GM23338 (cell line): ENCODE data around the gene CCDC178. TPM values are rescaled to one million over a fixed set of nuclear protein-coding genes. Genes with fewer than 3 reads are reported as not detected.

ENCODE experiments used
- ATAC-seq: fragments of 200-7000 bp; cut with Tn5 transposase; 3 replicates; pipeline ENCODE4 v1.9.1; 2020
- DNase-seq: peaks from one replicate; pipeline ENCODE4 v3.0.0-alpha.2; 2015; ENCODE audit warnings: low spot score
- H2AFZ ChIP-seq: fragments of 200-600 bp; sonication (generic); 2 replicates; pipeline ENCODE4 v1.8.0; 2016; ENCODE audit warnings: antibody characterized with exemption, mild to moderate bottlenecking, moderate library complexity
- H3F3A ChIP-seq: fragments of 200-600 bp; sonication (generic); replicated peaks from 2 replicates; pipeline ENCODE4 v1.8.0; 2017; ENCODE audit warnings: antibody characterized with exemption, mixed run types, low read depth
- H3K27ac ChIP-seq: fragments of 200-600 bp; sonication (generic); 2 replicates; pipeline ENCODE4 v1.6.1; 2016; ENCODE audit warnings: low read depth
- H3K27me3 ChIP-seq: fragments of 200-600 bp; sonication (generic); 2 replicates; pipeline ENCODE4 v1.8.0; 2016; ENCODE audit warnings: mild to moderate bottlenecking, mixed run types, moderate library complexity; ENCODE audit not compliant: insufficient read depth
- H3K36me3 ChIP-seq: fragments of 200-600 bp; sonication (generic); 2 replicates; pipeline ENCODE4 v1.8.0; 2016; ENCODE audit warnings: mild to moderate bottlenecking; ENCODE audit not compliant: insufficient read depth
- H3K4me1 ChIP-seq: fragments of 200-600 bp; sonication (generic); 2 replicates; pipeline ENCODE4 v1.8.0; 2016; ENCODE audit warnings: mild to moderate bottlenecking, moderate library complexity; ENCODE audit not compliant: insufficient read depth
- H3K4me2 ChIP-seq: fragments of 200-600 bp; sonication (generic); 2 replicates; pipeline ENCODE4 v1.7.1; 2017; ENCODE audit warnings: mixed run types
- H3K4me3 ChIP-seq: fragments of 200-600 bp; sonication (generic); 2 replicates; pipeline ENCODE4 v1.6.1; 2016; ENCODE audit warnings: mixed run types
- H3K79me2 ChIP-seq: fragments of 200-600 bp; sonication (generic); replicated peaks from 2 replicates; pipeline ENCODE4 v1.8.0; 2017; ENCODE audit warnings: mild to moderate bottlenecking; ENCODE audit not compliant: insufficient read depth
- H3K9me2 ChIP-seq: fragments of 200-600 bp; sonication (generic); 2 replicates; pipeline ENCODE4 v1.8.0; 2017; ENCODE audit not compliant: insufficient read depth
- H4K20me1 ChIP-seq: fragments of 200-600 bp; sonication (generic); replicated peaks from 2 replicates; pipeline ENCODE4 v1.8.0; 2017; ENCODE audit warnings: mild to moderate bottlenecking; ENCODE audit not compliant: insufficient read depth
- H3K27ac Mint-ChIP-seq: 2 replicates; pipeline ENCODE4 v1.8.0; 2020; ENCODE audit warnings: inconsistent platforms, mild to moderate bottlenecking, moderate library complexity, mixed read lengths
- H3K27me3 Mint-ChIP-seq: 3 replicates; pipeline ENCODE4 v1.8.0; 2022; ENCODE audit warnings: low read depth, mild to moderate bottlenecking, moderate library complexity, mixed read lengths, inconsistent platforms; ENCODE audit not compliant: insufficient read depth, poor library complexity
- H3K36me3 Mint-ChIP-seq: 3 replicates; pipeline ENCODE4 v1.8.0; 2021; ENCODE audit warnings: low read depth, mild to moderate bottlenecking, inconsistent platforms, moderate library complexity, mixed read lengths
- H3K4me1 Mint-ChIP-seq: 3 replicates; pipeline ENCODE4 v1.8.0; 2020; ENCODE audit warnings: mild to moderate bottlenecking, inconsistent platforms, mixed read lengths
- H3K4me3 Mint-ChIP-seq: 3 replicates; pipeline ENCODE4 v1.8.0; 2021; ENCODE audit warnings: moderate library complexity, mild to moderate bottlenecking, inconsistent platforms, mixed read lengths
- H3K9me3 Mint-ChIP-seq: 3 replicates; pipeline ENCODE4 v1.8.0; 2020; ENCODE audit warnings: moderate library complexity, mild to moderate bottlenecking, inconsistent platforms, mixed read lengths
- CREB1 ChIP-seq: fragments of 250-450 bp; sonication (Bioruptor Pico); IDR thresholded peaks from 2 replicates; pipeline ENCODE4 v1.5.0; 2020; ENCODE audit warnings: low read depth, mild to moderate bottlenecking, moderate library complexity
- CTCF ChIP-seq, 2 experiments: fragments of 200-600 bp in 1 of 2; sonication (generic) in 1 of 2; conservative IDR thresholded peaks; 2 replicates each; pipeline versions ENCODE4 v1.5.1 to v1.6.1; 2016 to 2017; ENCODE audit warnings: antibody characterized with exemption in 2 of 2, low read depth in 2 of 2, mild to moderate bottlenecking in 2 of 2, moderate library complexity in 1 of 2
- ETS1 ChIP-seq: IDR thresholded peaks from 2 replicates; pipeline ENCODE4 v1.6.1; 2016; ENCODE audit warnings: antibody characterized with exemption
- EZH2 ChIP-seq: fragments of 200-600 bp; sonication (generic); IDR thresholded peaks from one replicate; pipeline ENCODE4 v1.8.0; 2017; ENCODE audit warnings: antibody characterized with exemption, mild to moderate bottlenecking, low read depth; ENCODE audit not compliant: unreplicated experiment
- EZH2phosphoT487 ChIP-seq: fragments of 200-600 bp; sonication (generic); IDR thresholded peaks from one replicate; pipeline ENCODE4 v1.8.1; 2018; ENCODE audit warnings: antibody characterized with exemption; ENCODE audit not compliant: unreplicated experiment
- JUNB ChIP-seq: IDR thresholded peaks from one replicate; pipeline ENCODE4 v1.6.1; 2016; ENCODE audit warnings: antibody characterized with exemption; ENCODE audit not compliant: unreplicated experiment
- NANOG ChIP-seq: IDR thresholded peaks from 2 replicates; pipeline ENCODE4 v1.6.1; 2016; ENCODE audit warnings: antibody characterized with exemption, borderline replicate concordance
- POLR2AphosphoS5 ChIP-seq: IDR thresholded peaks from 2 replicates; pipeline ENCODE4 v1.6.1; 2016; ENCODE audit warnings: antibody characterized with exemption, low read depth
- REST ChIP-seq: IDR thresholded peaks from one replicate; pipeline ENCODE4 v1.6.1; 2018; ENCODE audit warnings: antibody characterized with exemption; ENCODE audit not compliant: unreplicated experiment
- STAT1 ChIP-seq: IDR thresholded peaks from one replicate; pipeline ENCODE4 v1.6.1; 2016; ENCODE audit warnings: antibody characterized with exemption; ENCODE audit not compliant: unreplicated experiment
- ZNF114 ChIP-seq: fragments of 250-450 bp; sonication (Bioruptor Pico); IDR thresholded peaks from 2 replicates; pipeline ENCODE4 v1.5.0; 2020; ENCODE audit warnings: mild to moderate bottlenecking, moderate library complexity
- ZNF331 ChIP-seq: fragments of 250-450 bp; sonication (Bioruptor Pico); IDR thresholded peaks from 2 replicates; pipeline ENCODE4 v1.5.0; 2020; ENCODE audit warnings: low read depth, mild to moderate bottlenecking, moderate library complexity
- ZNF462 ChIP-seq: fragments of 250-450 bp; sonication (Bioruptor Pico); IDR thresholded peaks from 2 replicates; pipeline ENCODE4 v1.5.0; 2020; ENCODE audit warnings: mild to moderate bottlenecking, moderate library complexity
- polyA plus RNA-seq: library from polyadenylated mRNA; unstranded; fragments of >200 nt; fragmentation: Nextera tagmentation; extraction: Ambion mirVana; gene quantifications from 2 replicates; pipeline ENCODE4 v1.2.1, GENCODE V29; 2016
- total RNA-seq: library from RNA; depleted of rRNA; stranded (reverse); fragments of >200 nt; shearing (Covaris generic); gene quantifications from 2 replicates; pipeline ENCODE4 v1.2.3, GENCODE V29; 2014

CCDC178 gene
- total and polyA plus RNA-seq, 2 experiments from 2014 or later = 0.17 to 0.24 TPM

GRCh38 chr18:33014060-33014796 is 426.3 kb downstream of the CCDC178 start:
- Histone ChIP-seq H3F3A (no peaks in the 10 kb centered on the region), H3K36me3 (no peaks in the 10 kb centered on the region), H3K4me2 (no peak overlapping the region), H3K4me3 (no peak overlapping the region), H3K27me3 (no peaks in the 10 kb centered on the region), H4K20me1 (no peaks in the 10 kb centered on the region), H3K79me2 (no peaks in the 10 kb centered on the region), H3K4me1 (peaks cover 11% of the 10 kb centered on the region), H3K27ac (no peak overlapping the region), H3K9me2 (no peaks in the 10 kb centered on the region; the same call in 1 of the 2 replicates), H2AFZ (no peak overlapping the region; the same call in 1 of the 2 replicates)
- H3K4me3 Mint-ChIP-seq = no peak overlapping the region
- DNase-seq (no peak), ATAC-seq (no peak)
- 0 out of 2 replicates have a peak overlapping the region, but pooled peaks have one; percentile 53 for H3K27ac Mint-ChIP-seq
- H3K9me3 Mint-ChIP-seq = no peaks in the 10 kb centered on the region; the same call in 2 of the 3 replicates
- no peaks in the 10 kb centered on the region for H3K36me3 Mint-ChIP-seq
- no peaks in the 10 kb centered on the region for H3K27me3 Mint-ChIP-seq
- H3K4me1 Mint-ChIP-seq = peaks cover 7% of the 10 kb centered on the region; the same call in 2 of the 3 replicates
- TF ChIP-seq ETS1 = no peak
- no peak for TF ChIP-seq STAT1
- no peak for TF ChIP-seq NANOG
- no peak for TF ChIP-seq ZNF114 (CRISPR knock-in tag)
- no peak for TF ChIP-seq EZH2
- TF ChIP-seq EZH2phosphoT487 = no peak
- TF ChIP-seq JUNB = no peak
- no peak for TF ChIP-seq POLR2AphosphoS5
- TF ChIP-seq CTCF (conservative IDR thresholded peaks at IDR 0.05; ENCODE audit: low read depth in 2 of 2) = no peak
- no peak for TF ChIP-seq ZNF331 (CRISPR knock-in tag)
- no peak for TF ChIP-seq CREB1 (CRISPR knock-in tag)
- TF ChIP-seq REST = no peak
- TF ChIP-seq ZNF462 (CRISPR knock-in tag) = no peak
